ENCODE data around the gene CPTP.

GRCh38 chr1:1364266-1364665, 39.7 kb downstream of the CPTP start:
- TF ChIP-seq POLR2A (IDR thresholded peaks at IDR 0.05) (no peak), CTCF (IDR thresholded peaks at IDR 0.05) (no peak)
